ENCODE data around the gene CCDC14. TPM values are rescaled to one million over a fixed set of nuclear protein-coding genes. Genes with fewer than 3 reads are reported as not detected.

The CCDC14 gene
- total and polyA plus RNA-seq, 2 experiments from 2014 or later, result 12.4 to 47.3 TPM

GRCh38 chr3:123951522-123952447 is 9.2 kb downstream of the CCDC14 start:
- Histone ChIP-seq H4K20me1 (ENCODE audit: insufficient read depth, poor library complexity, severe bottlenecking) (no peaks in the 10 kb centered on the region), H3K4me3 (no peak overlapping the region), H3K27me3 (no peaks in the 10 kb centered on the region), H3K79me2 (no peaks in the 10 kb centered on the region), H3K27ac (peak overlapping the region; percentile 19), H3K9me2 (replicated peaks; ENCODE audit: insufficient read depth) (no peaks in the 10 kb centered on the region), H3K4me1 (ENCODE audit: insufficient read depth) (no peaks in the 10 kb centered on the region), H2AFZ (no peak overlapping the region), H3K9me3 (ENCODE audit: low read depth) (no peaks in the 10 kb centered on the region), H3K36me3 (replicated peaks; ENCODE audit: insufficient read depth, low read depth) (peaks cover 3% of the 10 kb centered on the region), H3K4me2 (peak overlapping the region; percentile 53)
- WGBS (ENCODE audit: low lambda C conversion rate, missing lambda C conversion rate), result 72% methylated on average over 6 of the region's 6 CpGs
- TF ChIP-seq CTCF (IDR thresholded peaks at IDR 0.05; ENCODE audit: poor library complexity), result no peak
- no peak for TF ChIP-seq EZH2phosphoT487 (IDR thresholded peaks at IDR 0.05; ENCODE audit: low read depth, severe bottlenecking, unreplicated experiment)
- TF ChIP-seq EZH2 (IDR thresholded peaks at IDR 0.05; ENCODE audit: borderline replicate concordance), result no peak
- no peak for DNase-seq (ENCODE audit: low spot score)

DNA sequence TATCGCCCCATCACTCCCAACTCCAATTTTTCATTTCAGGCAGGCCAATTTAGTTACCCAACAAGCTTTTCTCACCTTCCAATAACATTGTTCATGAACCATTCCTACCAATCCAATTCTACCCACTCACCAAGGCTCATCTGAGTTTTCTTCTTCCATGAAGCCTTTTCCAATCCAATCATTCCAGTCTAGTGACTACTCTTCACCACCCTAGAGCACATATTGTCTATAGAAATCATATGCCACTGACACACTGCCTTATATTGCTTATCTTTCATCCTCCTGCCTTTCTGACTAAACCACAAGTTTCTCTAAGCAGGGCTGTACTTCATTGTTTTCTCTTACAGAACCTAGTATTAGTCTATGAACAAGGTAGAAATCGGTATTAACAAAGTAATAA is 11.4 kb downstream of the CCDC14 start:
- no peak overlapping the region for H3K4me2 ChIP-seq
- no peak overlapping the region for H3K4me3 ChIP-seq
- 98% methylated on average over 2 of the region's 2 CpGs for WGBS (ENCODE audit: low lambda C conversion rate, missing lambda C conversion rate)
- H3K9me3 ChIP-seq (ENCODE audit: low read depth), result no peaks in the 10 kb centered on the region
- H3K27me3 ChIP-seq, result no peaks in the 10 kb centered on the region
- H3K9me2 ChIP-seq (replicated peaks; ENCODE audit: insufficient read depth), result no peaks in the 10 kb centered on the region
- TF ChIP-seq EZH2 (IDR thresholded peaks at IDR 0.05; ENCODE audit: borderline replicate concordance) (no peak), EZH2phosphoT487 (IDR thresholded peaks at IDR 0.05; ENCODE audit: low read depth, severe bottlenecking, unreplicated experiment) (no peak), CTCF (IDR thresholded peaks at IDR 0.05; ENCODE audit: poor library complexity) (no peak)
- H4K20me1 ChIP-seq (ENCODE audit: insufficient read depth, poor library complexity, severe bottlenecking), result no peaks in the 10 kb centered on the region
- H3K4me1 ChIP-seq (ENCODE audit: insufficient read depth), result no peaks in the 10 kb centered on the region
- H2AFZ ChIP-seq, result no peak overlapping the region
- H3K79me2 ChIP-seq, result no peaks in the 10 kb centered on the region
- H3K27ac ChIP-seq, result no peak overlapping the region
- DNase-seq (ENCODE audit: low spot score), result no peak
- peaks cover 3% of the 10 kb centered on the region for H3K36me3 ChIP-seq (replicated peaks; ENCODE audit: insufficient read depth, low read depth)

DNA sequence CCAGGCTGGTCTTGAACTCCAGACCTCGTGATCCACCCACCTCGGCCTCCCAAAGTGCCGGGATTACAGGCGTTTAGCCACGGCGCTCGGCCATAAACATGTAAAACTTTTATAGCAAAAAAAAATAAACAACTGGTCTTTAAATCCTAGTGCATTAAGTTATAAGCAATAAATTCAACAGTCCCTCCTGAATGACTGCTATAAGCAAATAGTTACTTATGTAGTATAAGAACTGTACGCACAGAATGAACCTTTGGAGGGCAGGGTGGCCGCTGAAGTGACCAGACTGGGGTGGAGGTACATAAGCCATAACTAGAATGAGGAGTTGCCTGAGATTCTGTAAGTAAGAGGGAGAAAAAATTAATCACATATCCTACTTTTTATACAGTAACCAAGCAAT is 12.6 kb downstream of the CCDC14 start:
- Histone ChIP-seq H3K4me3 (no peak overlapping the region), H4K20me1 (ENCODE audit: insufficient read depth, poor library complexity, severe bottlenecking) (no peaks in the 10 kb centered on the region), H3K36me3 (replicated peaks; ENCODE audit: insufficient read depth, low read depth) (peaks cover 3% of the 10 kb centered on the region), H2AFZ (no peak overlapping the region), H3K4me1 (ENCODE audit: insufficient read depth) (no peaks in the 10 kb centered on the region), H3K79me2 (no peaks in the 10 kb centered on the region), H3K4me2 (no peak overlapping the region), H3K9me3 (ENCODE audit: low read depth) (no peaks in the 10 kb centered on the region), H3K27ac (no peak overlapping the region), H3K9me2 (replicated peaks; ENCODE audit: insufficient read depth) (no peaks in the 10 kb centered on the region), H3K27me3 (no peaks in the 10 kb centered on the region)
- 89% methylated on average over 9 of the region's 9 CpGs for WGBS (ENCODE audit: low lambda C conversion rate, missing lambda C conversion rate)
- no peak for DNase-seq (ENCODE audit: low spot score)
- TF ChIP-seq EZH2phosphoT487 (IDR thresholded peaks at IDR 0.05; ENCODE audit: low read depth, severe bottlenecking, unreplicated experiment) (no peak), CTCF (IDR thresholded peaks at IDR 0.05; ENCODE audit: poor library complexity) (no peak), EZH2 (IDR thresholded peaks at IDR 0.05; ENCODE audit: borderline replicate concordance) (no peak)
